Measurements from ENCODE around the gene SYT9. TPM values are rescaled to one million over a fixed set of nuclear protein-coding genes. Genes with fewer than 3 reads are reported as not detected.

SYT9 gene
- total RNA-seq, 4 donors from 2014 or later = 0.24 to 2.1 (median 0.52) TPM

GRCh38 chr11:7311903-7312302 is 60.2 kb downstream of the SYT9 start:
- Histone ChIP-seq H3K9me3 (no peaks in the 10 kb centered on the region), H3K4me3 (no peak overlapping the region), H3K4me1 (no peaks in the 10 kb centered on the region), H3K27me3 (no peaks in the 10 kb centered on the region), H3K36me3 (no peaks in the 10 kb centered on the region), H3K27ac (no peak overlapping the region)
- no peak for TF ChIP-seq POLR2AphosphoS5 (IDR thresholded peaks at IDR 0.05)
- TF ChIP-seq CTCF (IDR thresholded peaks at IDR 0.05) = no peak
- no peak for TF ChIP-seq POLR2A (IDR thresholded peaks at IDR 0.05)
- TF ChIP-seq EP300 (IDR thresholded peaks at IDR 0.05) = no peak
- no peak for DNase-seq (ENCODE audit: low spot score in 2 of 2)
- 69% methylated on average over 3 of the region's 3 CpGs for WGBS

- no peaks in the 10 kb centered on the region for H3K27me3 ChIP-seq
- no peaks in the 10 kb centered on the region for H3K36me3 ChIP-seq
- DNase-seq (ENCODE audit: low spot score in 2 of 2) = no peak
- TF ChIP-seq EP300 (IDR thresholded peaks at IDR 0.05) (no peak), POLR2A (IDR thresholded peaks at IDR 0.05) (no peak), POLR2AphosphoS5 (IDR thresholded peaks at IDR 0.05) (no peak), CTCF (IDR thresholded peaks at IDR 0.05) (no peak)
- H3K9me3 ChIP-seq = no peaks in the 10 kb centered on the region
- no peak overlapping the region for H3K4me3 ChIP-seq
- no peaks in the 10 kb centered on the region for H3K4me1 ChIP-seq
- no peak overlapping the region for H3K27ac ChIP-seq
- WGBS = 81% methylated on average over 4 of the region's 4 CpGs
Measured at GRCh38 chr11:7314811-7315604, 63.3 kb downstream of the SYT9 start.

GRCh38 chr11:7319501-7319900 is 67.8 kb downstream of the SYT9 start:
- no peak overlapping the region for H3K27ac ChIP-seq
- no peaks in the 10 kb centered on the region for H3K4me1 ChIP-seq
- H3K36me3 ChIP-seq = no peaks in the 10 kb centered on the region
- no peaks in the 10 kb centered on the region for H3K9me3 ChIP-seq
- no peak for DNase-seq (ENCODE audit: low spot score in 2 of 2)
- no peak for TF ChIP-seq POLR2AphosphoS5 (IDR thresholded peaks at IDR 0.05)
- TF ChIP-seq CTCF (IDR thresholded peaks at IDR 0.05) = no peak
- TF ChIP-seq POLR2A (IDR thresholded peaks at IDR 0.05) = no peak
- no peak for TF ChIP-seq EP300 (IDR thresholded peaks at IDR 0.05)
- H3K27me3 ChIP-seq = no peaks in the 10 kb centered on the region
- WGBS = 64% methylated on average over 2 of the region's 2 CpGs
- no peak overlapping the region for H3K4me3 ChIP-seq

- H3K4me3 ChIP-seq = no peak overlapping the region
- no peaks in the 10 kb centered on the region for H3K27me3 ChIP-seq
- H3K36me3 ChIP-seq = no peaks in the 10 kb centered on the region
- TF ChIP-seq POLR2A (IDR thresholded peaks at IDR 0.05) = no peak
- no peak for TF ChIP-seq POLR2AphosphoS5 (IDR thresholded peaks at IDR 0.05)
- TF ChIP-seq CTCF (IDR thresholded peaks at IDR 0.05) = no peak
- no peak for TF ChIP-seq EP300 (IDR thresholded peaks at IDR 0.05)
- H3K4me1 ChIP-seq = no peaks in the 10 kb centered on the region
- H3K27ac ChIP-seq = no peak overlapping the region
- no peak for DNase-seq (ENCODE audit: low spot score in 2 of 2)
- no peaks in the 10 kb centered on the region for H3K9me3 ChIP-seq
Measured at GRCh38 chr11:7320306-7320705, 68.6 kb downstream of the SYT9 start.

GRCh38 chr11:7321473-7322450 is 70.1 kb downstream of the SYT9 start:
- WGBS = 65% methylated on average over 7 of the region's 7 CpGs
- Histone ChIP-seq H3K4me1 (no peaks in the 10 kb centered on the region), H3K36me3 (no peaks in the 10 kb centered on the region), H3K27ac (no peak overlapping the region), H3K4me3 (no peak overlapping the region), H3K9me3 (no peaks in the 10 kb centered on the region), H3K27me3 (no peaks in the 10 kb centered on the region)
- no peak for DNase-seq (ENCODE audit: low spot score in 2 of 2)
- TF ChIP-seq POLR2A (IDR thresholded peaks at IDR 0.05) = no peak
- TF ChIP-seq CTCF (IDR thresholded peaks at IDR 0.05) = no peak
- no peak for TF ChIP-seq EP300 (IDR thresholded peaks at IDR 0.05)
- no peak for TF ChIP-seq POLR2AphosphoS5 (IDR thresholded peaks at IDR 0.05)

Measured in suprapubic skin (tissue), 4 donors.